GM18909 (cell line): ENCODE measurements around the gene PRSS56.

Experiments used
- ATAC-seq: cut with Tn5 transposase; IDR thresholded peaks from one replicate; pipeline ENCODE4 v1.9.1; 2021; ENCODE audit warnings: mild to moderate bottlenecking; ENCODE audit not compliant: unreplicated experiment, poor library complexity

Gene PRSS56

DNA sequence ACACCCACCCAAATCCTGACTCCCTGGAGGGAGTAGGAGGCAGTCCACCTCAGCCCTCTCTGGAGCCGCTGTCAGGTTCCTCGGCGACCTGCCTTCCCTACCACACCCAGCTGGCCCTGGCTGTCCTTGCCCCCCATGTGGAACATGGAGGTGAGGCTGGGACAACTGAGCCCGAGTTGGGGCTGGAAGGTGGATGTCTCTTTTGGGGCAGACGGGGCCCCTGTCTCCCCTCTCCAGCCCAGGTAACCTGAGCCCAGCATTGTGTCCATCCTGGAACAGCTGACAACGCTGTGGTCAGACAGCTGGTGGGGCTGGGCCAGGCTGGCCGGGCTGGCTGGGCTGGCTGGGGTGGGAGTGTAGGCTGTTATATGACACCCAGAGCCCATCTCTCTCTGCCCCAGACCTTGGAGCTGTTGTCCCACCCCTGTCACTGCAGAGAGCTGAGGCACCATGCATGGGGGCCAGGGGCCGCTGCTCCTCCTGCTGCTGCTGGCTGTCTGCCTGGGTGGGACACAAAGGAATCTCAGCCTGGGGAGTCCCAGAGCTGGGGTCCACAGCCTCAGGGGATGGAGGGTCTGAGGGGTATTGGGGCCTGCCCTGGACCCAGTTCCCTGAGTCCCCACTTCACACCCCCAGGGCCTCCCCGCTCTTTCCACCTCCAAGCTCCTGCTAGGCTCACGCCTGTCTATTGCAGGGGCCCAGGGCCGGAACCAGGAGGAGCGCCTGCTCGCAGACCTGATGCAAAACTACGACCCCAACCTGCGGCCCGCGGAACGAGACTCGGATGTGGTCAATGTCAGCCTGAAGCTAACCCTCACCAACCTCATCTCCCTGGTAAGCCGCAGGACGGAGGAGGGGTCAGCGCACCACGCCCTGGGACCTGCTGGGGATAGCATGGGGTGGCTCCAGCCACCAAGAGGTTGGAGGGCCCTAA, 19.4 kb downstream of the PRSS56 start, which contains the start of gene CHRNG:
Gene CHRNG (plus strand): TSS at position 395 of the 934 bp plus-strand sequence. CDS start 56 bp downstream, at position 451.
- no peak for ATAC-seq

DNA sequence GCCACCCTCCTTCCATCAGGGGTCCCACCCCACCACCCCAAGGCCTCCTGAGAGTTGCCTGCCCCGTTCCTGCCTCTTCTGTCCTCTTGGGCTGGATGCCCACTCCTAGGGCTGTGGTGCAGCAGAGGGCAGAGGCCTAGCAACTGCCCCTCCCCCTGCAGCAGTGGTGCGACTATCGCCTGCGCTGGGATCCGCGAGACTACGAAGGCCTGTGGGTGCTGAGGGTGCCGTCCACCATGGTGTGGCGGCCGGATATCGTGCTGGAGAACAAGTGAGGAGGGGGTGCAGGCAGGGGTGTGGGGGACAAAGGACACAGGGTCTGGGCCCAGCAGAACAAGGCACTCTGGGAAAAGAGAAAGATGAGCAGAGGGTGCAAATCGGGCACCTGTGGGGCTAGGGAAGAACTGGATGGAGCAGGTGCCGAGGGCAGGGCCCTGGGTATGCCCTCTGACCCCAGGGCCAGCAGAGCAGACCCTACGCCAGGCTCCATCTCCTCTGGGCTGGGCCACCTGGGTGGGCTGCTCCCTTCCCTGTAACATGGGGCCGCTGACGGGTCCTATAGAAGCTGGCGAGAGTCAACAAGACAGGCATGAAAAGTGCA, 20.4 kb downstream of the PRSS56 start:
- ATAC-seq: no peak

DNA sequence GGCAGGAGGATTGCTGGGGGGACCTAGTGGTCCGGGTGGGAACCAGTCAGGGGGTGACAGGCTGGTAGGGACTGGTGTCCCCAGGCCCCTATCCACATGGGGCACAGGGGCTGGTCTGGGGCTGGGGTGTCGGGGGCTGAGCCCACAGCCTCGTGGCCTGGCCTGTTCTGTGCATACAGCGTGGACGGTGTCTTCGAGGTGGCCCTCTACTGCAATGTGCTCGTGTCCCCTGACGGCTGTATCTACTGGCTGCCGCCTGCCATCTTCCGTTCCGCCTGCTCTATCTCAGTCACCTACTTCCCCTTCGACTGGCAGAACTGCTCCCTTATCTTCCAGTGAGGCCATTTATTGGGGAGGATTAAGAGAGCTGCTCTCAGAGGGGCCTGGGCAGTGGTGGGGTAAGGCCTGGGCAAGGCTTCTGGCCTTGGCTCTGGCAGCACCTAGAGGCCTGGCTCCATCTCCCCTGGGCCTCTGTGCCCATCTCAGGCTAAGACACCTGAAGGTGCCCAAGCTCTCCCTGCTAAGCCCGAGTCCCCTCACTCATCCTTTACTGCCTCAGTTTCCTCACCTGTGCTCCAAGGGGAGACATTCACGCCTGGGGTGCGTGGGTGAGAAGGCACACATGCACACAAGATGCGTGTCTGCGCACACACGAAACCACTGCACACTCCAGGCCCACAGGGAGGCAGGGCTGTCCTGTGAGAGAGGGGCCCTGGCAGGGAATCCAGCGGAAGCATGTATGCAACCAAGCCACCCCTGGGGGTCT, 21.2 kb downstream of the PRSS56 start:
- ATAC-seq: no peak

DNA sequence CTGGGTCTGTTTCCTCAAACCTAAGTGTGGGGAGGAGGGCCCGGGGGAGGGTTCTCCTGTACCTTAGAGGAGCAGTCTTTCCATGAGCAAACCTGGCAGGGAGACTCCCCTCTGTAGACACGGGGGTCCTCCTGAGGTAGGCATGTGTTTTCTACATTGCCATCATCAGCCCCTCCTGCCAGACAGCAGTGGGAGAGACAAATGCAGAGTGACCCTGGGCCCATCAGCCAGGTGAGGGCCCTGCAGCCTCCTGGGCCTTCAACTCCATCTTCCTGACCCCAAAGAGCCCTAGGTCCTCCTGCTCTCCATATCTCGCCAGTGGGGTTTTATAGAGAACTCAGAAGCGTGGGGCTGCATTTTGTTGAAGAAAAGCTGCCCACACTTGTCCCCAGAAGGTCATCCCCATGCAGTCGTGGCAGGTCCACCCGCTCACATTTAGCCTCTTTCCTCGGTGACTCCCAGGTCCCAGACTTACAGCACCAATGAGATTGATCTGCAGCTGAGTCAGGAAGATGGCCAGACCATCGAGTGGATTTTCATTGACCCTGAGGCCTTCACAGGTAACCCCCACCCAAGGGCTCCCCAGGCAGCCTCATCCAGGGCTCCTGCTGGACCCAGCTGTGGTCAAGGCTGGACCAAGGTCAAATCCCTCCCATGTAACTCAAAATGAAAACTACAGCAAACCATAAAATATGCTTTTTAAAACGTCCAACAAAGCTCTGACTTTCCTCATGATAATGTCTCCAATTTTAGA, 21.9 kb downstream of the PRSS56 start:
- ATAC-seq: no peak

DNA sequence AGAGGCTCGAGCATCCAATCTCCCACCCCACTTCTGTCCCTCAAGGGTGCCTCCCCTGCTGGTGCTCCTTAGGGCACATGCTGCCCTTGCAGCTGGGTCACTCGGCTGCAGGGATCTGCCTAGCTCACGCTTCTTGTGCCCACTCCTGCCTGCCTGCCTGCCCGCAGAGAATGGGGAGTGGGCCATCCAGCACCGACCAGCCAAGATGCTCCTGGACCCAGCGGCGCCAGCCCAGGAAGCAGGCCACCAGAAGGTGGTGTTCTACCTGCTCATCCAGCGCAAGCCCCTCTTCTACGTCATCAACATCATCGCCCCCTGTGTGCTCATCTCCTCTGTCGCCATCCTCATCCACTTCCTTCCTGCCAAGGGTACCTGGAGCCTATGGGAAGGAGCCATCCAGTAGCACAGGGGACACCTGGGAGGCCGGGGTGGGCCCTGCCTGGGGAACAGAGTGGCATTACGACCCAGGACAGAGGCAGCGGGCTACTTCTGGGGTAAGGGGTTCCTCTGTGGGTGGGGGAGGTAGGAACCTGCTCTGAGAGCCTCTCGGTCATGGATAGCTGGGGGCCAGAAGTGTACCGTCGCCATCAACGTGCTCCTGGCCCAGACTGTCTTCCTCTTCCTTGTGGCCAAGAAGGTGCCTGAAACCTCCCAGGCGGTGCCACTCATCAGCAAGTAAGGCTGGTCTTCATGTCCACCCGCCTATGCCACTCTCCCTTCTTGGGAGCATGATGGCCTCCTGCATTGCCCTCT, 22.7 kb downstream of the PRSS56 start:
- no peak for ATAC-seq

DNA sequence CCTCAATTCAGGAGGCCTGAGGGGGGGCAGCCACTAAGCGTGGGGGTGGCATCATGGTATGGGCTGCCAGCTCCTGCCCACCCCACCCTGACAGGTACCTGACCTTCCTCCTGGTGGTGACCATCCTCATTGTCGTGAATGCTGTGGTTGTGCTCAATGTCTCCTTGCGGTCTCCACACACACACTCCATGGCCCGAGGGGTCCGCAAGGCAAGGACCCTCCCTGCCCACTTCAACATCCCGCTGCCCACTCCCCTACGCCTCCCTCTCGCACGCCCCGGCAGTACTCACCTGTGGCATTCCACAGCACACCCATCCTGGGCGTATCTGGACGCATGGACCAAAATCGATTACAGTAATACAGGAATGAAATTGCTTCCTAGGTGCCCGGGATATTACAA, 23.3 kb downstream of the PRSS56 start:
- no peak for ATAC-seq

DNA sequence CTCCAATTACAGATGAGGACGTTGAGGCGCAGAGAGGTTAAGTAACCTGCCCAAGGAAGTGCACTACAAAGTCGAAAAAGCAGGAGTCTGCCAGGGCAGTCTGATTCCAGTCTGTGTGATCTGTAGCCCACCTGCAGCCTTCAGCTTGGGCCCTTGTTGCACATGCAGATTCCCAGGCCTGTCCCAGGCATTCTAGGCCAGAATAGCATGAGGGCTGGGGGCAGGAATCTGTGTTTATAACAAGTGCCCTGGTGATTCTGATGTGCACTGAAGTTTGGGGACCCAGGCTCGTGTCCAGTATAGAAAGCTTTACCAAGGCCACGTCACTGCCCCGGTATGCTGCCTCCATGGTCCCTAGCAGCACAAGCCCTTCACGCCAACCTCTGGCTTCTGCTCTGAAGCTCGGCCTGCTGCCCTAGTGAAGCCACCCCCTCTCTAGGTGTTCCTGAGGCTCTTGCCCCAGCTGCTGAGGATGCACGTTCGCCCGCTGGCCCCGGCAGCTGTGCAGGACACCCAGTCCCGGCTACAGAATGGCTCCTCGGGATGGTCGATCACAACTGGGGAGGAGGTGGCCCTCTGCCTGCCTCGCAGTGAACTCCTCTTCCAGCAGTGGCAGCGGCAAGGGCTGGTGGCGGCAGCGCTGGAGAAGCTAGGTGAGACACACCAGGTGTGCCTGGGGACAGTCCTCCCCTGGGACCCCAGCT, 23.9 kb downstream of the PRSS56 start:
- ATAC-seq: no peak

DNA sequence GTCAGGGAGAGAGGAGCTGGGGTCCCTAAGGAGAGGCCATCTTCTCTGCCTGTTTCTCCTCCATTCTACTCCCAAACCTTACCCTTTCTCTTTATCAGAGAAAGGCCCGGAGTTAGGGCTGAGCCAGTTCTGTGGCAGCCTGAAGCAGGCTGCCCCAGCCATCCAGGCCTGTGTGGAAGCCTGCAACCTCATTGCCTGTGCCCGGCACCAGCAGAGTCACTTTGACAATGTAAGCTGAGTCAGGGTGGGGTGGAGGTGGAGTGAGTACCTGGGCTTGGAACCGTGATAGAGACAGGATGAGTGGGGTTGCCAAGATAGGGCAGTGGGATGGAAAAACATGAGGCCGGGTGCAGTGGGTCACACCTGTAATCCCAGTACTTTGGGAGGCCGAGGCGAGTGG, 24.5 kb downstream of the PRSS56 start:
- no peak for ATAC-seq

DNA sequence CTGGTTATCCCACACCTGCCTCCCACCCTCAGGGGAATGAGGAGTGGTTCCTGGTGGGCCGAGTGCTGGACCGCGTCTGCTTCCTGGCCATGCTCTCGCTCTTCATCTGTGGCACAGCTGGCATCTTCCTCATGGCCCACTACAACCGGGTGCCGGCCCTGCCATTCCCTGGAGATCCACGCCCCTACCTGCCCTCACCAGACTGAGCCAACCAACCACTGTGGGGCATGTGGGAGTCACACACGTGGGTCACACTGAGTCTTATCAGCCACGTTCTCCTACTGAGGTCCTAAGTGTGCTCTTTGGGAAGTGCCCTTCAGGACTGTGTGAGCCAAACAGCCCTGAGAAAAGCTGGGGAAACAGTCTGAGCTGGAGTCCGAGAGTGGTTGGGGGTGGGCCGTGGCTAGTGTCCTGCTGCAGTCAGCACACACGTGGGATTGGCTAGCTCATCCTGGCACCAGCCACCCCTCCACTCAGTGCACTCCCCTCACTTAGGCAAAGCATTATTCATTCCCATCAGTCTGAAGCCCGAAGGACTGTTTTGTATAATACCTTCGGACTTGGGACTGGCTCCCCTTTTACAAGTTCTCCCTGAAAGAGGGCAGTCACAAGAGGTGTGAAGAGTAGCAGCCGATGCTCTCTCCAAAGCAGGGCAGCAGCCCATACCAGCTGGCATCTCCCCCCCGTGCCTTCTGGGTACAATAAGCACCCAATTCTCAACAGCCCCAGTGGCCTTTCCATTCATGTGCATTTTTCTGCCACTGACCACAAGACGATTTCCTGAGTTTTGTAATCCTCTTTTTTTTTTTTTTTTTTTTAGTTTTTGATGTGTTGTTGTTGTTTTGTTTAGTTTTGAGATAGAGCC, 25.6 kb downstream of the PRSS56 start:
- no peak for ATAC-seq

DNA sequence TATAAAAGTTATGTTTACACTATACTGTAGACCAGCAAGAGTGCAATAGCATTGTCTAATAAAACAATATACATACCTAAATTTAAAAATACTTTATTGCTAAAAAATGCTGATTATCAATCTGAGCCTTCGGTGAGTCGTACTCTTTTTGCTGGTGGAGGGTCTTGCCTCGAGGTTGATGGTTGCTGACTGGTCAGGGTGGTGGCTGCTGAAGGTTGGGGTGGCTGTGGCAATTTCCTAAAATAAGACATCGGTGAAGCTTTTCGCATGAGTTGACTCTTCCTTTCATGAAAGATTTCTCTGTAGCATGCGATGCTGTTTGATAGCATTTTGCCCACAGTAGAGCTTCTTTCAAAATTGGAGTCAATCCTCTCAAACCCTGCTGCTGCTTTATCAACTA, 27.8 kb downstream of the PRSS56 start:
- ATAC-seq: no peak

DNA sequence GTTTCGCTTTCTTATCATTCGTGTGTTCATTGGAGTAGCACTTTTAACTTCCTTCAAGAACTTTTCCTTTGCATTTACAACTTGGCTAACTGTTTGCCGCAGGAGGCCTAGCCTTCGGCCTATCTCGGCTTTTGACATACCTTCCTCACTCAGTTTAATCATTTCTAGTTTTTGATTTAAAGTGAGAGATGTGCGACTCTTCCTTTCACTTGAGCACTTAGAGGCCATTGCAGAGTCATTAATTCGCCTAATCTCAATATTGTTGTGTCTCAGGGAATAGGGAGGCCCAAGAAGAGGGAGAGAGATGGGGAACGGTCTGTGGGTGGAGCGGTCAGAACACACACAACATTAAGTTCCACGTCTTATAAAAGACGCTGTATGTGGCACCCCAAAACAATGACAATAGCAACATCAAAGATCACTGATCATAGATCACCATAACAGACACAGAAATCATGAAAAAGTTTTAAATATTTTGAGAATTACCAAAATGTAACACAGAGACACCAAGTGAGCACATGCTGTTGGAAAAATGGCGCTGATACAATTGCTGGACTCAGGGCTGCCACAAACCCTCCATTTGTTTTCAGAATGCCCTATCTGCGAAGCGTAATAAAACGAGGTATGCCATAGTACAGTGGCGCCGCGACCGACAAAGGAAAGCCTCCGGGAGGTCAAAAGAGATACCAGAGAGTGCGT, 29.6 kb downstream of the PRSS56 start:
- ATAC-seq: no peak

DNA sequence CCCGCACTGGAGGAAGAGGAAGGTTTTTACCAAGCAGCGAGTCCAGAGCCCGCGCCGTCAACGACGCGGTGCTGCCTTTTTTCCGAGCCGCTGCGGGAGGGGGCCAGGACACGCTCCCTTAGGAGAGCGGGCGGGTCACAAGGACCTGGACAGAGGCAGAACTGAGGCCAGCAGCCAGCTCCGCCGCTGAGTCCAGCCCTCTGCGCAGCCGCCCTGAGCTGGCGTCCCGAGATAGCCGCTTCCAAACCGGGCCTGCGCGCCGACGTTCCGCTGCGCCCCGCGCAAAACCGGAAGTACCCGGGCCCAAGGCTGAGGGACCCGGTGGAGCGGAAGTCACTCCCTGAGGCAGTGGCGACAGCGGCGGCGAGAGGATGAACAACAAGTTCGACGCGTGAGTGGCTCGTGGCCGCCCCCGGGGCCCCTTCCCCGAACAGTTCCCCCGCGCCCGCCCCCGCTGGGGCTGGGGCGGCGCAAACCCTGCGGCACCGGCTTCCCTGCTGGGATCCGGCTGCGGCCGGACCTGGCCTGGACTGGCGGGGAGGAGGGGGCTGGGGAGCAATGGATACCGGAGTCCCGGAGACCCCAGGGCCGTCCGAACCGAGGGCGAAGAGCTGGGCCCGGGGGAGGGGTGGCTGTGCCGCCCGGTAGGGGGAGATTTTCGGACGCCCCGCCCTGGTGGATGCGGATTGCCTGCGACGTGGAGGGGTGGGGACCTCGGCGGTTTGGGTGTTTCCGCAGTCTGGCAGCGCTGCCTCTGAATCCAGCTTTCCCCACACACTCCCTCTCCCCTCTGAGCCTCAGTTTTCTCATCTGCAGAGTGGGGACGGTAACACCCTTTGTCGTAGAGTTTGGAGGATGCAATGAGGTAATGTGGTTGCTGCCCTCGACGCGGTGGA, 30.4 kb downstream of the PRSS56 start, which contains the start of the genes EIF4E2 and TIGD1:
Gene EIF4E2 (plus strand): TSS at position 336 of the 896 bp plus-strand sequence. CDS start 36 bp downstream, at position 372.
Gene TIGD1 (minus strand): TSS at position 204 of the 896 bp plus-strand sequence. CDS start 675 bp downstream, outside the sequence.
- ATAC-seq: peak; percentile 91

DNA sequence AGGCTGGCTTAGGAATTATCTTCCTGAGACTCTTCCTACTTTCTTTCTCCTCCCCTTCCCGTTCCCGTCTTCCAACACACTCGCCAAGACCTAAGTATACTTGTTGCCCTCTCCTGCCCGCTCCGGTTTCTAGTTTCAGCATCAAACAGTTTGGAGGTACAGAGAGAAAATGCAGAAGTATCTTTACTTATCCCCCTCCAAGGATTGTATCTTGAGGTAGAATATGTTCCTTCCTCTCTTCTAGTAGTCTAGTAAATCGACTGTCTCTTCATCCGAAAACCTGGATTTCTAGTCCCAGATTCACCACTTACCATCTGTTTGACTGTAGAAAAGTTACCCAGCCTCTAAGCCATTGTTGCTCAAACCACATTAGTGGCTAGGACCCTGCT, 31.1 kb downstream of the PRSS56 start:
- no peak for ATAC-seq

DNA sequence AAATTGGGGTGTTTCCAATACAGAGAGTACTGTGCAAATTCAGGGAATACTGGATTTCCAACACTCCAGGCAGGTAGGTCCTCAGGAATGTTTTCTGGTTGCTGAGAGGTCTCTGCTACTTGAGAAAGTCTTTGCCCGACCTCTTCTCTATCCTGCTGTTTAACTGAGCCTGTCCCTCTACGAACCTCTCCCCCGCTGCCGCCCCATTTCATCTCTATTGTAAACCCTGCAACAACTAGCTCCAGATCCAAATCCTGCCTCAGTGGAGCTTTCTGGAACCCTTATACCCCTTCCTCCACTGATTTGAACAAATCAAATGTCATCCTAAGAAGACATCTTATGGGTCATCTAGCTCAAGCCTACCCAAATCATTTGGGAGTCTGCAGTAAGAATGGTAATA, 31.6 kb downstream of the PRSS56 start:
- ATAC-seq: no peak

DNA sequence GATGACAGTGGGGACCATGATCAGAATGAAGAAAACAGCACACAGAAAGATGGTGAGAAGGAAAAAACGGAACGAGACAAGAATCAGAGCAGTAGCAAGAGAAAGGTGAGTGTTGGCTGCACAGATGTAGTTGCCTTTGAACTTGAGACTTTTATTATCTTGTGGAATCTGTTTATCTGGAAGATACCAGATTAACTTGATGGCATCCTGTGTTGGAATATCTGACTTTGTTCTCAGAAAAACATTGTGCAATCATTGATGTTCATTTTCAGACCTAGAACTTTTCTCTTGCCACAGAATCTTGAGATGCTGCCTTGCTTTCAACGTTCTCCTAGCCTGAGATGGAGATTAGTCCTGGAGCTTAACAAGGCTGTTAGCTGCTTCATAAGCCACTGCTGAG, 36.2 kb downstream of the PRSS56 start:
- ATAC-seq: no peak

DNA sequence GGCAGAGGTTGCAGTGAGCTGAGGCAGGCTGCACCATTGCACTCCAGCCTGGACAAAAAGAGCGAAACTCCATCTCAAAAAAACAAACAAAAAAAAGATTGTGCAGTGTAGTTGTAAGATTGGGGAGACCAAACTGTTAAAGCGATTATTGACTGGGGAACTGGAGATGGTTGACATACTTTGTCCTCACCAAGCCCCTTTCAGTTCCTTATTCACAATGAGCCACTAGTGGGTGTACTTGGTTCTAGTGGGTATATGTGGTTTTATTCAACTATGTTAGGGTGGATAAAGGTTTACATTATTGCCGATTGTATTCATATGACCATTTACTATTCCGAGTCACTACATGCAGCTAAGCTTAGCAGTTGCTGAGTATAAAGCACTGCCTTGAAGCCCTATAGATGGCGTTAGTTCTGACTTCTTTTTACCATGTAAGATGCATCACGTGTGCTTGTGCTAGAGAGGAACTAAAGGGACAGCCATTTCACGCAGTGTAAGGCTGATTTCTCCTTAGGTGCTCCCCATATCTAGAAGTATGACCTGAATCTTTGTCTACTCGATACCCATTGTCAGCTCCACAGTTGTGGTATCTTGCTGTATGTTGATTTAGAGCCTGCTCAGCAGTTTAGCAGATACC, 42.4 kb downstream of the PRSS56 start:
- no peak for ATAC-seq
